H9 (cell line): ENCODE results near the gene TNFRSF4. TPM values are rescaled to one million over a fixed set of nuclear protein-coding genes. Genes with fewer than 3 reads are reported as not detected.

Experiments used
- DNase-seq: peaks from one replicate; pipeline ENCODE4 v3.0.0-alpha.2; 2017
- H2AFZ ChIP-seq: one replicate; pipeline ENCODE4 v1.6.1; 2013; ENCODE audit warnings: mild to moderate bottlenecking, low read length, control low read depth, moderate library complexity
- H2AK5ac ChIP-seq: 2 replicates; pipeline ENCODE4 v1.6.1; 2013; ENCODE audit warnings: low read length, control low read depth, mixed read lengths; ENCODE audit not compliant: insufficient read length
- H2BK120ac ChIP-seq: one replicate; pipeline ENCODE4 v1.6.1; 2013; ENCODE audit warnings: low read depth, mild to moderate bottlenecking, low read length, control low read depth, inconsistent platforms; ENCODE audit not compliant: poor library complexity, severe bottlenecking
- H2BK12ac ChIP-seq: 2 replicates; pipeline ENCODE4 v1.6.1; 2013; ENCODE audit warnings: low read length, control low read depth, mixed read lengths, low read depth; ENCODE audit not compliant: insufficient read length
- H2BK15ac ChIP-seq: 2 replicates; pipeline ENCODE4 v1.6.1; 2013; ENCODE audit warnings: low read depth, low read length, control low read depth
- H2BK20ac ChIP-seq: one replicate; pipeline ENCODE4 v1.6.1; 2013; ENCODE audit warnings: low read depth, mild to moderate bottlenecking, low read length, control low read depth, inconsistent platforms; ENCODE audit not compliant: poor library complexity, severe bottlenecking
- H2BK5ac ChIP-seq: 2 replicates; pipeline ENCODE4 v1.6.1; 2013; ENCODE audit warnings: low read length, control low read depth, mixed read lengths; ENCODE audit not compliant: insufficient read length
- H3K14ac ChIP-seq: 2 replicates; pipeline ENCODE4 v1.6.1; 2013; ENCODE audit warnings: low read length, control low read depth; ENCODE audit not compliant: insufficient read depth
- H3K18ac ChIP-seq: 2 replicates; pipeline ENCODE4 v1.6.1; 2013; ENCODE audit warnings: low read depth, mild to moderate bottlenecking, mixed read lengths, low read length, control low read depth; ENCODE audit not compliant: insufficient read length
- H3K23ac ChIP-seq: 2 replicates; pipeline ENCODE4 v1.6.1; 2013; ENCODE audit warnings: low read length, control low read depth, mixed read lengths, low read depth; ENCODE audit not compliant: insufficient read length
- H3K23me2 ChIP-seq: 2 replicates; pipeline ENCODE4 v1.6.1; 2013; ENCODE audit warnings: low read depth, mild to moderate bottlenecking, mixed read lengths, low read length, control low read depth; ENCODE audit not compliant: insufficient read length, poor library complexity, severe bottlenecking
- H3K27ac ChIP-seq: 2 replicates; pipeline ENCODE4 v1.5.1; 2013; ENCODE audit warnings: low read length, control low read depth, mixed read lengths, low read depth; ENCODE audit not compliant: insufficient read length
- H3K27me3 ChIP-seq: 2 replicates; pipeline ENCODE4 v1.6.1; 2013; ENCODE audit warnings: low read length, control low read depth, inconsistent platforms; ENCODE audit not compliant: insufficient read depth
- H3K4ac ChIP-seq: 2 replicates; pipeline ENCODE4 v1.6.1; 2013; ENCODE audit warnings: low read depth, mild to moderate bottlenecking, control low read depth, inconsistent platforms, low read length, moderate library complexity
- H3K4me1 ChIP-seq: 2 replicates; pipeline ENCODE4 v1.6.1; 2013; ENCODE audit warnings: low read length, control low read depth, inconsistent platforms; ENCODE audit not compliant: insufficient read depth
- H3K4me2 ChIP-seq: 2 replicates; pipeline ENCODE4 v1.6.1; 2013; ENCODE audit warnings: low read length, control low read depth, mixed read lengths; ENCODE audit not compliant: insufficient read length, insufficient read depth
- H3K56ac ChIP-seq: 2 replicates; pipeline ENCODE4 v1.6.1; 2013; ENCODE audit warnings: low read depth, mild to moderate bottlenecking, mixed read lengths, low read length, control low read depth; ENCODE audit not compliant: insufficient read length
- H3K79me1 ChIP-seq: 2 replicates; pipeline ENCODE4 v1.6.1; 2013; ENCODE audit warnings: low read depth, mild to moderate bottlenecking, moderate library complexity, low read length, control low read depth, inconsistent platforms; ENCODE audit not compliant: insufficient read depth, poor library complexity, severe bottlenecking
- H3K79me2 ChIP-seq: 2 replicates; pipeline ENCODE4 v1.6.1; 2013; ENCODE audit warnings: low read length, control low read depth, inconsistent platforms; ENCODE audit not compliant: insufficient read depth
- H3K9ac ChIP-seq: 2 replicates; pipeline ENCODE4 v1.6.1; 2013; ENCODE audit warnings: low read length, control low read depth, mixed read lengths; ENCODE audit not compliant: insufficient read length; ENCODE audit errors: extremely low read depth
- H3K9me3 ChIP-seq: one replicate; pipeline ENCODE4 v1.6.1; 2013; ENCODE audit warnings: low read depth, low read length, inconsistent platforms; ENCODE audit not compliant: control insufficient read depth
- H3T11ph ChIP-seq: one replicate; pipeline ENCODE4 v1.6.1; 2013; ENCODE audit warnings: mild to moderate bottlenecking, low read length, control low read depth, inconsistent platforms
- H4K20me1 ChIP-seq: one replicate; pipeline ENCODE4 v1.6.1; 2013; ENCODE audit not compliant: control insufficient read depth, insufficient read length, insufficient read depth
- H4K5ac ChIP-seq: 2 replicates; pipeline ENCODE4 v1.6.1; 2013; ENCODE audit warnings: low read depth, mild to moderate bottlenecking, mixed read lengths, low read length, control low read depth; ENCODE audit not compliant: insufficient read length
- H4K8ac ChIP-seq: replicated peaks from 2 replicates; pipeline ENCODE4 v1.6.1; 2013; ENCODE audit warnings: low read length, control low read depth, mixed read lengths, low read depth; ENCODE audit not compliant: insufficient read length
- H4K91ac ChIP-seq: 2 replicates; pipeline ENCODE4 v1.6.1; 2013; ENCODE audit warnings: low read depth, mild to moderate bottlenecking, moderate library complexity, mixed read lengths, low read length, control low read depth; ENCODE audit not compliant: insufficient read length
- H3K27ac Mint-ChIP-seq, 3 experiments: 2 replicates in 2 of 3; 3 replicates in 1 of 3; pipeline ENCODE4 v1.8.0; 2020 to 2021; ENCODE audit warnings: mixed read lengths in 3 of 3, mild to moderate bottlenecking in 1 of 3, moderate library complexity in 1 of 3
- H3K27me3 Mint-ChIP-seq: 2 replicates; pipeline ENCODE4 v1.8.0; 2021; ENCODE audit warnings: low read depth, mild to moderate bottlenecking, moderate library complexity, mixed read lengths
- H3K36me3 Mint-ChIP-seq, 3 experiments: 2 replicates in 2 of 3; 3 replicates in 1 of 3; pipeline ENCODE4 v1.8.0; 2020 to 2021; ENCODE audit warnings: low read depth in 3 of 3, mixed read lengths in 3 of 3; ENCODE audit not compliant: insufficient read depth in 1 of 3
- H3K4me1 Mint-ChIP-seq, 2 experiments: 2 replicates each; pipeline ENCODE4 v1.8.0; 2020; ENCODE audit warnings: mixed read lengths in 2 of 2
- H3K4me3 Mint-ChIP-seq, 2 experiments: 2 replicates in 1 of 2; 3 replicates in 1 of 2; pipeline ENCODE4 v1.8.0; 2020 to 2021; ENCODE audit warnings: mild to moderate bottlenecking in 2 of 2, mixed read lengths in 2 of 2, moderate library complexity in 1 of 2
- H3K9me3 Mint-ChIP-seq, 2 experiments: 2 replicates in 1 of 2; 3 replicates in 1 of 2; pipeline ENCODE4 v1.8.0; 2020; ENCODE audit warnings: mild to moderate bottlenecking in 2 of 2, mixed read lengths in 2 of 2, moderate library complexity in 1 of 2
- WGBS: extraction: QIAGEN DNeasy Blood & Tissue Kit; methylation state at CpG from one replicate; pipeline ENCODE4 v1.1.7; 2013; ENCODE audit warnings: missing lambda C conversion rate, low lambda C conversion rate, mixed read lengths; ENCODE audit not compliant: insufficient read length; ENCODE audit errors: extremely low coverage; 5-methylcytosine and 5-hydroxymethylcytosine counted together
- total RNA-seq: library from RNA; stranded (reverse); gene quantifications from 2 replicates; pipeline ENCODE4 v1.2.1, GENCODE V29; 2021
- TF ChIP-seq, protein P1 (sequence below): fragments of 200-600 bp; sonication (generic); conservative IDR thresholded peaks from 3 replicates; pipeline ENCODE4 v1.8.0; 2021; ENCODE audit warnings: antibody characterized with exemption, mild to moderate bottlenecking

The TNFRSF4 gene
- total RNA-seq, 1 experiment from 2014 or later, result 0.24 TPM

GRCh38 chr1:1183221-1183747 is 30.7 kb downstream of the TNFRSF4 start:
- Mint-ChIP-seq H3K27ac (peak overlapping the region in 2 of 3 experiments; percentile 22 to 84; a peak in 1 of 7 replicates), H3K9me3 (no peaks in the 10 kb centered on the region; a peak in 2 of 5 replicates), H3K27me3 (peaks cover 3% of the 10 kb centered on the region; the same call in 1 of the 2 replicates), H3K4me3 (no peak overlapping the region), H3K4me1 (peaks cover 1 to 7% of the 10 kb centered on the region in 2 experiments; a peak in 2 of 4 replicates), H3K36me3 (peaks cover 0 to 7% (median 0%) of the 10 kb centered on the region in 3 experiments; a peak in 1 of 7 replicates)
- Histone ChIP-seq H3K14ac (no peak overlapping the region; the same call in 1 of the 2 replicates), H2BK12ac (no peak overlapping the region), H3K4me2 (no peak overlapping the region), H3K4me1 (no peaks in the 10 kb centered on the region), H4K5ac (no peak overlapping the region), H3K23ac (no peak overlapping the region), H2AK5ac (no peak overlapping the region), H3K27ac (no peak overlapping the region), H2BK5ac (no peak overlapping the region), H3K4ac (no peak overlapping the region), H2BK120ac (no peak overlapping the region), H3K23me2 (no peaks in the 10 kb centered on the region), H3K9ac (no peak overlapping the region), H3K56ac (no peak overlapping the region), H4K8ac (no peak overlapping the region), H3K9me3 (no peaks in the 10 kb centered on the region), H3K18ac (no peak overlapping the region), H3K79me2 (no peaks in the 10 kb centered on the region), H2BK15ac (no peak overlapping the region), H3T11ph (no peak overlapping the region), H2BK20ac (no peak overlapping the region), H4K20me1 (no peaks in the 10 kb centered on the region), H3K79me1 (no peaks in the 10 kb centered on the region), H3K27me3 (no peaks in the 10 kb centered on the region), H4K91ac (no peak overlapping the region), H2AFZ (no peak overlapping the region)
- DNase-seq, result no peak
- no CpG with 5 or more reads among the region's 21 CpGs for WGBS
- TF ChIP-seq, protein P1, sequence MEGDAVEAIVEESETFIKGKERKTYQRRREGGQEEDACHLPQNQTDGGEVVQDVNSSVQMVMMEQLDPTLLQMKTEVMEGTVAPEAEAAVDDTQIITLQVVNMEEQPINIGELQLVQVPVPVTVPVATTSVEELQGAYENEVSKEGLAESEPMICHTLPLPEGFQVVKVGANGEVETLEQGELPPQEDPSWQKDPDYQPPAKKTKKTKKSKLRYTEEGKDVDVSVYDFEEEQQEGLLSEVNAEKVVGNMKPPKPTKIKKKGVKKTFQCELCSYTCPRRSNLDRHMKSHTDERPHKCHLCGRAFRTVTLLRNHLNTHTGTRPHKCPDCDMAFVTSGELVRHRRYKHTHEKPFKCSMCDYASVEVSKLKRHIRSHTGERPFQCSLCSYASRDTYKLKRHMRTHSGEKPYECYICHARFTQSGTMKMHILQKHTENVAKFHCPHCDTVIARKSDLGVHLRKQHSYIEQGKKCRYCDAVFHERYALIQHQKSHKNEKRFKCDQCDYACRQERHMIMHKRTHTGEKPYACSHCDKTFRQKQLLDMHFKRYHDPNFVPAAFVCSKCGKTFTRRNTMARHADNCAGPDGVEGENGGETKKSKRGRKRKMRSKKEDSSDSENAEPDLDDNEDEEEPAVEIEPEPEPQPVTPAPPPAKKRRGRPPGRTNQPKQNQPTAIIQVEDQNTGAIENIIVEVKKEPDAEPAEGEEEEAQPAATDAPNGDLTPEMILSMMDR, result no peak
